Measurements from ENCODE around the gene NT5M.

DNA sequence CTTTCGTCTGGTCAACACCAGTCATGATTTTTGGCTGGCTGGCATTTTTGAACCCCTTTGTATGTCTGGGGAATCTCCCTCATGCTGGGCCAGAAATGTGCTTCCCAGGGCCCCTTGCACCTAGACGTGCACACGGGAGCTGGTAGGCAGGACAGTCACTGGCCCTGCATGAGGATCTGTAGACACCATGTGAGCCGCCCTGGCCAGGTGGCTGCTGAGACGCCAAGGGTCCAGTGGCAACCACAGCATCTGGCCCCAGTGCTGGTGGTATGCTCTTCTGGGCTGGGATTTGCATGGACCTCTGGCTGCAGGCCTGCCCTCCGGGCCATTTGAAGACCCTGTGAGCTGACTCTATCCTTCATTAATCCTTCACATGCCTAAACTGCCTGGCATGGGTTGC is 67.5 kb downstream of the NT5M start:
- no peak for TF ChIP-seq POLR2AphosphoS5 (IDR thresholded peaks at IDR 0.05; ENCODE audit: low read depth, low read length)
- TF ChIP-seq TAF1 (IDR thresholded peaks at IDR 0.05; ENCODE audit: borderline replicate concordance, low read depth, low read length) = no peak
- no peak for TF ChIP-seq POLR2A (IDR thresholded peaks at IDR 0.05; ENCODE audit: low read depth, low read length)
